HCT116 (cell line): ENCODE measurements around the gene DICER1. TPM values are rescaled to one million over a fixed set of nuclear protein-coding genes. Genes with fewer than 3 reads are reported as not detected.

Source experiments
- microRNA-seq: library from miRNA; unstranded; fragments of <30 nt; microRNA quantifications from one replicate; pipeline ENCODE4, GENCODE V29; 2016; ENCODE audit warnings: borderline number of aligned reads
- total RNA-seq: library from RNA; stranded (reverse); gene quantifications from one replicate; pipeline ENCODE4 v1.2.1, GENCODE V29; 2021; ENCODE audit not compliant: unreplicated experiment

DICER1 gene
- total RNA-seq, 1 experiment from 2014 or later: 38.6 TPM

Small RNA genes lying within 50 kb of the gene (microRNA-seq; reads per million reads assigned to microRNA genes)
- gene MIR3173: 6.8 reads per million, percentile 17 among the genes with 10 or more reads in this experiment

Other genes starting within 250 kb of the DICER1 start
- 33.4 TPM for gene CLMN, start 162.4 kb upstream of the DICER1 start, total RNA-seq